CD14-positive monocyte (primary cell): ENCODE measurements around the gene HTR1E. TPM values are rescaled to one million over a fixed set of nuclear protein-coding genes. Genes with fewer than 3 reads are reported as not detected.
"Not testable (repeated sequence)": the region's sequence is repeated elsewhere in the genome, so short reads cannot be mapped to it uniquely, and the experiment has no call there.

ENCODE experiments used
- DNase-seq, 3 donors: peaks; one replicate each; pipeline ENCODE4 v3.0.0-alpha.2; 2011 to 2022
- H2AFZ ChIP-seq: 2 replicates; pipeline ENCODE4 v1.6.0; 2012; ENCODE audit warnings: mild to moderate bottlenecking, low read depth, low read length, inconsistent platforms; ENCODE audit not compliant: insufficient read depth, poor library complexity, severe bottlenecking
- H3K27ac ChIP-seq, 2 donors: 1 replicate in 1 of 2; 2 replicates in 1 of 2; pipeline ENCODE4 v1.5.1; 2012 to 2013; ENCODE audit warnings: low read length in 2 of 2, control low read depth in 1 of 2, inconsistent platforms in 1 of 2, low read depth in 1 of 2, mild to moderate bottlenecking in 1 of 2
- H3K27me3 ChIP-seq, 2 donors: one replicate each; pipeline versions ENCODE4 v1.6.0 to v1.6.1; 2011 to 2013; ENCODE audit warnings: low read length in 2 of 2; ENCODE audit not compliant: control insufficient read depth in 2 of 2, insufficient read depth in 2 of 2
- H3K36me3 ChIP-seq, 2 donors: replicated peaks in 1 of 2; 1 replicate in 1 of 2; 2 replicates in 1 of 2; pipeline versions ENCODE4 v1.5.1 to v1.6.1; 2012 to 2013; ENCODE audit warnings: low read length in 2 of 2, control low read depth in 1 of 2, inconsistent platforms in 1 of 2, mild to moderate bottlenecking in 1 of 2; ENCODE audit not compliant: insufficient read depth in 2 of 2, control insufficient read depth in 1 of 2
- H3K4me1 ChIP-seq, 2 donors: 1 replicate in 1 of 2; 2 replicates in 1 of 2; pipeline versions ENCODE4 v1.5.1 to v1.6.1; 2012 to 2013; ENCODE audit warnings: low read length in 2 of 2, control low read depth in 1 of 2, inconsistent platforms in 1 of 2, mild to moderate bottlenecking in 1 of 2, moderate library complexity in 1 of 2; ENCODE audit not compliant: insufficient read depth in 2 of 2, control insufficient read depth in 1 of 2
- H3K4me2 ChIP-seq: replicated peaks from 2 replicates; pipeline ENCODE3; 2012; ENCODE audit warnings: low read length, moderate library complexity, mild to moderate bottlenecking; ENCODE audit not compliant: poor library complexity, severe bottlenecking; ENCODE audit errors: extremely low read depth
- H3K4me3 ChIP-seq, 3 experiments: fragments of 200-600 bp in 1 of 3; sonication (generic) in 1 of 3; replicated peaks in 1 of 3; 1 replicate in 2 of 3; 2 replicates in 1 of 3; pipeline ENCODE4 v1.5.1; 2011 to 2013; ENCODE audit warnings: low read length in 3 of 3, mild to moderate bottlenecking in 3 of 3, control low read depth in 2 of 3, low read depth in 2 of 3, inconsistent platforms in 1 of 3, moderate library complexity in 1 of 3
- H3K79me2 ChIP-seq: 2 replicates; pipeline ENCODE4 v1.6.0; 2012; ENCODE audit warnings: mild to moderate bottlenecking, control low read depth, inconsistent platforms, low read length, moderate library complexity; ENCODE audit not compliant: insufficient read depth
- H3K9ac ChIP-seq: 2 replicates; pipeline ENCODE4 v1.6.0; 2017; ENCODE audit warnings: low read length, mild to moderate bottlenecking; ENCODE audit not compliant: insufficient read depth, poor library complexity, severe bottlenecking
- H3K9me3 ChIP-seq, 2 donors: replicated peaks in 1 of 2; 1 replicate in 1 of 2; 2 replicates in 1 of 2; pipeline versions ENCODE4 v1.5.1 to v1.6.1; 2012 to 2013; ENCODE audit warnings: low read length in 2 of 2, control low read depth in 1 of 2; ENCODE audit not compliant: control insufficient read depth in 1 of 2, insufficient read depth in 1 of 2
- H4K20me1 ChIP-seq: 2 replicates; pipeline ENCODE4 v1.6.0; 2012; ENCODE audit warnings: mild to moderate bottlenecking, low read length, control low read depth, moderate library complexity; ENCODE audit not compliant: insufficient read depth
- H3K27ac Mint-ChIP-seq, 7 donors: one replicate each; pipeline ENCODE4 v1.8.0; 2020; ENCODE audit warnings: mild to moderate bottlenecking in 7 of 7, mixed read lengths in 7 of 7, moderate library complexity in 6 of 7, inconsistent platforms in 2 of 7
- H3K27me3 Mint-ChIP-seq, 3 donors: one replicate each; pipeline ENCODE4 v1.8.0; 2021 to 2022; ENCODE audit warnings: low read depth in 3 of 3, mild to moderate bottlenecking in 3 of 3, mixed read lengths in 3 of 3, moderate library complexity in 3 of 3, inconsistent platforms in 1 of 3
- H3K36me3 Mint-ChIP-seq, 2 donors: one replicate each; pipeline ENCODE4 v1.8.0; 2020; ENCODE audit warnings: mixed read lengths in 2 of 2, inconsistent platforms in 1 of 2, mild to moderate bottlenecking in 1 of 2
- H3K4me1 Mint-ChIP-seq: one replicate; pipeline ENCODE4 v1.8.0; 2020; ENCODE audit warnings: mild to moderate bottlenecking, mixed read lengths
- H3K4me3 Mint-ChIP-seq, 2 donors: one replicate each; pipeline ENCODE4 v1.8.0; 2020; ENCODE audit warnings: mild to moderate bottlenecking in 2 of 2, mixed read lengths in 2 of 2, moderate library complexity in 1 of 2
- H3K9me3 Mint-ChIP-seq, 7 donors: one replicate each; pipeline ENCODE4 v1.8.0; 2020 to 2022; ENCODE audit warnings: mixed read lengths in 7 of 7, mild to moderate bottlenecking in 6 of 7, moderate library complexity in 6 of 7, inconsistent platforms in 2 of 7
- CTCF ChIP-seq: fragments of 200-600 bp; IDR thresholded peaks from one replicate; pipeline ENCODE4 v1.8.0; 2022; ENCODE audit warnings: antibody characterized with exemption, mild to moderate bottlenecking
- WGBS: methylation state at CpG from one replicate; pipeline ENCODE4 v1.1.5; 2013; ENCODE audit warnings: missing lambda C conversion rate; ENCODE audit not compliant: insufficient coverage; 5-methylcytosine and 5-hydroxymethylcytosine counted together
- intact Hi-C, 2 donors: fragments of 100-400 bp; cut with micrococcal nuclease; formaldehyde crosslinking; loops; one replicate each; pipeline versions ENCODE4 v1.15.0 to v1.15.1; 2023
- polyA plus RNA-seq, 3 donors: library from polyadenylated mRNA; depleted of rRNA in 1 of 3; unstranded in 2 of 3; stranded (reverse) in 1 of 3; fragments of 300-500 nt in 2 of 3; fragments of >200 nt in 1 of 3; fragmentation: Illumina TruSeq in 2 of 3; gene quantifications; 1 replicate in 2 of 3; 2 replicates in 1 of 3; pipeline ENCODE4 v1.2.3, GENCODE V29; 2012 to 2021

Gene HTR1E
- polyA plus RNA-seq, 3 donors, result not detected

DNA sequence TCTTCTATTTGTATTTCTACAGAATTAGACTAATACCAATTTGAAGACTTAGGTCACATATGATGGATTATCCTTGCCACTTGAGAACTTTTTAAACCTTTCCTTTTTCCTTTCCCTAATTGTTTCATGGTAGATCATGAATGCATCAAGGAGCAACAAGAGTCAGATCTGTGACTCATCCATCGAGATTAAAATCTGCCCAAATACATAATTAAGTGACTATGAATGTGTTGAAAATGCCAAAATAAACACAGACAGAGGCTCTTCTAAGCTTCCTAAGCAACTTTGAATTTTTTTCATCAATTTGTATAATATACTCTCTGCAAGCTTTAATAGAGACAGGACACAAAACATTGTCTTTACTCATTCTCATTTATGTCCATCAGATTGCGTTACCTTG lies 23.5 kb upstream of the HTR1E start:
- Mint-ChIP-seq H3K4me1 (no peaks in the 10 kb centered on the region), H3K36me3 (no peaks in the 10 kb centered on the region), H3K9me3 (peaks cover 0 to 3% (median 0%) of the 10 kb centered on the region in 7 donors), H3K4me3 (no peak overlapping the region), H3K27ac (no peak overlapping the region), H3K27me3 (peaks cover 0 to 1% (median 0%) of the 10 kb centered on the region in 3 donors)
- intact Hi-C loops, result no loop called here
- Histone ChIP-seq H3K9ac (no peak overlapping the region), H3K79me2 (no peaks in the 10 kb centered on the region), H3K4me2 (no peak overlapping the region), H3K4me1 (no peaks in the 10 kb centered on the region), H3K9me3 (no peaks in the 10 kb centered on the region), H2AFZ (no peak overlapping the region), H3K36me3 (no peaks in the 10 kb centered on the region), H3K4me3 (no peak overlapping the region), H3K27me3 (no peaks in the 10 kb centered on the region), H4K20me1 (no peaks in the 10 kb centered on the region), H3K27ac (no peak overlapping the region)
- WGBS, result no CpG with 5 or more reads among the region's 2 CpGs
- no peak for DNase-seq
- no peak for TF ChIP-seq CTCF

GRCh38 chr6:86916393-86916792 lies 20.9 kb upstream of the HTR1E start:
- no peak for TF ChIP-seq CTCF
- intact Hi-C loops, result no loop called here
- no peaks in the 10 kb centered on the region for H3K36me3 Mint-ChIP-seq
- H3K27ac Mint-ChIP-seq, result no peak overlapping the region
- H3K9me3 ChIP-seq, result no peaks in the 10 kb centered on the region
- no peak overlapping the region for H3K4me3 ChIP-seq
- H3K4me2 ChIP-seq, result no peak overlapping the region
- H3K9me3 Mint-ChIP-seq, result peaks cover 0 to 9% (median 2%) of the 10 kb centered on the region in 7 donors
- DNase-seq, result no peak
- no peaks in the 10 kb centered on the region for H3K4me1 Mint-ChIP-seq
- no peak overlapping the region for H2AFZ ChIP-seq
- no peaks in the 10 kb centered on the region for H3K36me3 ChIP-seq
- no peaks in the 10 kb centered on the region for H4K20me1 ChIP-seq
- H3K4me1 ChIP-seq, result no peaks in the 10 kb centered on the region
- H3K27me3 Mint-ChIP-seq, result peaks cover 0 to 3% (median 0%) of the 10 kb centered on the region in 3 donors
- no peak overlapping the region for H3K4me3 Mint-ChIP-seq
- no peaks in the 10 kb centered on the region for H3K79me2 ChIP-seq
- H3K27ac ChIP-seq, result no peak overlapping the region
- 100% methylated on average over 1 of the region's 2 CpGs for WGBS
- H3K9ac ChIP-seq, result no peak overlapping the region
- no peaks in the 10 kb centered on the region for H3K27me3 ChIP-seq

GRCh38 chr6:86927138-86927537 lies 10.2 kb upstream of the HTR1E start:
- H3K27ac Mint-ChIP-seq, H3K4me1 ChIP-seq, H3K4me3 ChIP-seq, H3K27me3 Mint-ChIP-seq, H3K36me3 ChIP-seq, H3K9ac ChIP-seq, H3K4me1 Mint-ChIP-seq, H3K79me2 ChIP-seq, H3K27me3 ChIP-seq, H3K4me2 ChIP-seq, H3K9me3 Mint-ChIP-seq, H3K4me3 Mint-ChIP-seq, H3K9me3 ChIP-seq, H3K27ac ChIP-seq, intact Hi-C loops, DNase-seq, H3K36me3 Mint-ChIP-seq, H2AFZ ChIP-seq, H4K20me1 ChIP-seq: not testable (repeated sequence)
- no CpG with 5 or more reads among the region's 2 CpGs for WGBS
